GM11168 (cell line): Measurements from ENCODE around the gene MTAP.

Experiments
- in situ Hi-C: fragments of 300-500 bp; cut with MboI; formaldehyde crosslinking; loops from one replicate; pipeline ENCODE4 v1.12.0; 2022; ENCODE audit warnings: low sequenced_read_pairs; ENCODE audit not compliant: unreplicated experiment

Gene MTAP

GRCh38 chr9:21964925-21965385 lies 162.5 kb downstream of the MTAP start:
- in situ Hi-C loops = loop anchor here (10.0 kb wide), 1 partner anchor 70 kb away; no protein-coding TSS in a partner anchor

DNA sequence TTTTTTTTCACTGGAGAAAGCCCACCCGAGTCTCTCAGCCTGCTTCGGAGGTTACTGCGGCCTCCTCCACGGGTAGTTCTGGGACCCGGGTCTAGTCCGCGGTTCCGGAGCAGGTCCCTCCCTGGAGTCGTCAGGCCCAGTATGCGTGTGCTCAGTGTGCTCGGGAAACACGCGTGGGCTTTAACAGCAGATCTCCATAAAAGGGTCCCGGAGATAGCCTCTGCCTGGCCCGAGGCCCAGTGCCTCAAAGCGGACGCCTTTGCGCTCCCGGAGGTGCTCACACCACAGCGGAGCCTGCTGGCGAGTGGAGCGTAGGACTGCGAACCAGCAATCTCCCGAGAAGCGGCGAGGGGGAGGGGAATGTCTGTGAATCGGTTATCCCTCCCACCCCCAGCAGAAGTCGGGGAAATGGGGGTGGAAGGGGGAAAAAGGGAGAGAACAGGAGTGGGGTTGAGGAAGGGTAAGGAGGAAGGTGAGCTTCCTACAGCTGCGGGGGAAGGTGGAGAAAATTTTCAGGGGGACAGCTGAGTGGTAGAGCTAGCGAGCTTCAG lies 163.0 kb downstream of the MTAP start:
- in situ Hi-C loops = loop anchor here (10.0 kb wide), 1 partner anchor 69 kb away; no protein-coding TSS in a partner anchor

DNA sequence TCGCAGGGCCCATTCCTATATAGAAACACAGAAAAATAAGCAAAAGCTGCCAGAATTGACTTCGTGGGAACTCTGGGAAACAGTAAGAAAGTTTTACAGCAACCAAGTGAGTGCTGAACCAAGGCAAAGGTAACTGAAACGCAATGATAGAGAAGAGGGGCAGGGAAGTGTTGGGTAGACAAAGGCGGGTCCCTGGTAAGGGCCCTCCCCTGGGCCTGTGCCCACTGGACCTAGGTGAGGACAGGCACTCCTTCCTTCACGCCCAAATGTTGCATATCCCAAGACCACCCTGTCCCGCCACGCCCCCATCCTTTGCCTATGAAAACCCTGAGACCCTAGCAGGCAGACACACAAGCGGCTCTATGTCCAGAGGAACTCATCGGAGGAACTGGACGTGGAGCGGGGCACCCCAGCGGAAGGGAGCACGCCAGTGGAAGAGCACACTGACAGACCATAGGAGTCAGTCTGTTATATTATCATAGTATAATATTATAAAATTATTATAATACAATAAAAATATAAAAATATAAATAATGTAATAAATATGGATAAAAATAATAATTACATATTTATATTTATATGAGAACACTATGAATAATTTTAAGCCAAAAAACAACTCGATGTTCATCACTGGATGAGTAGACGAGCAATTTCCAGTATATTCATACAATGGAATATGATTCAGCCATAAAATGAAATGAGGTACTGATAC lies 163.9 kb downstream of the MTAP start:
- in situ Hi-C loops = loop anchor here (10.0 kb wide), 1 partner anchor 69 kb away; no protein-coding TSS in a partner anchor

DNA sequence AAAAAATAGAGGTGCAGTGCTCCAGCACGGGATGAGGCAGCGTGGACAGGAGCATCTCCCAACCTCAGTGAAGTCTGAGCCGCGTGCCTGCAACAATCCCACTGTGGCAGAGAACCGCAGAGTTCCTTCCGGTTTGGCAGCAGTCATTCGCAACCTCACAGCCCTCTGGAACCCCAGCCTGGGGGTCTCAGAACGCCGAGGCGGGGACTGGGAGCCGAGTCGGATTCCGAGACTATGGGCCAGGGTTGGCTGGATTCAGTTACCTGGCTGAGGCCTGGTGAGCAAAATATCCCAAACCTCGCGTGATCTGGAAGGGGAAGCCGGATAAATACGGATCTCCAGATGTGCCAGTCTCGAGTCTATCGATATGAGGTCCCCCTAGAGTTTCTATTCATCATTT lies 164.7 kb downstream of the MTAP start:
- in situ Hi-C loops = loop anchor here (10.0 kb wide), 1 partner anchor 68 kb away; no protein-coding TSS in a partner anchor

DNA sequence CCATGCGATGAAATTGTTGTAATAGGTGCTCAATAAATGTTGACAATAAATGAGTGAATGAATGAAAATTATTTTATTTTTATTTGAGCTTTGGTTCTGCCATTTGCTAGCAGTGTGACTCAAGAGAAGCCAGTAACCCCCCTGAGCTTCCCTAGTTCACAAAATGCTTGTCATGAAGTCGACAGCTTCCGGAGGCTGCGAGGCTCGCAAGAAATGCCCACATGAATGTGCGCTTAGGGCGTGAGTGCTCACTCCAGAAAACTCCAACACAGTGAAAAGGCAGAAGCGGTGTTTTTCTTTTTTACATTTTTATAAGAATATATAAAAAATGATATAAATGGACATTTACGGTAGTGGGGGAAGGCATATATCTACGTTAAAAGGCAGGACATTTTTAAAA lies 165.3 kb downstream of the MTAP start:
- in situ Hi-C loops = loop anchor here (10.0 kb wide), 1 partner anchor 67 kb away; no protein-coding TSS in a partner anchor

DNA sequence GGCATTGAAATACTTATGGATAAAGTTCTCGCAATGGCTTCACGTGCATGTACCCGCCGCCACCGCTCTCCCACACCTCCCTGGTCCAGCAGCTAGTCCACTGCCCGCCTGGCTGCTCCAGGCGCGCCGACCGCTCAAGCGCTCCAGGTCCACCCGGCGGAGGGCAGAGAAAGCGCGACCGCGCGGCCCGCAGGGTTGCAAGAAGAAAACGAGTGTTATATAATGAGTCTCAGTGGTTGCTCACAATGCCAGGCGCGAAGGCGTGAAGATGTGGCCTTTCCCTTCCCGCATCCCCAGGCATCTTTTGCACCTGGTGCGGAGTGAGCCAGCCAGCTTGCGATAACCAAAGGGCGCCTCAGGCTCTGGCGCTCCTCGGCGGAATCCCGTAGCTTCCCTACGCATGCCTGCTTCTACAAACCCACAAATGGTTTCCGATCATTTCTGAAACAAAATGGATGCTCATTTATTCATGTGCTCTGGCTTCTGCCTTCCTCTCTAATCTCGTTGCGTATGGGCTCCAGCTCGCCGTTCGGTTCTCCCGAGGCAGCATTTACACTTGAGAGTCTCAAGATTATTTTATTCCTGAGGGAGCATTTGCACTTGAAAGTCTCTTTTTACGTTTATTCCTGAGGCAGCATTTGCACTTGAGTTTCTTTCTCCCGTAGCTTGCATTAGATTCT lies 166.0 kb downstream of the MTAP start:
- in situ Hi-C loops = loop anchor here (10.0 kb wide), 1 partner anchor 66 kb away; no protein-coding TSS in a partner anchor

- in situ Hi-C loops = loop anchor here (10.0 kb wide), 1 partner anchor 66 kb away; no protein-coding TSS in a partner anchor
Observed at GRCh38 chr9:21969011-21969940, 166.8 kb downstream of the MTAP start.

DNA sequence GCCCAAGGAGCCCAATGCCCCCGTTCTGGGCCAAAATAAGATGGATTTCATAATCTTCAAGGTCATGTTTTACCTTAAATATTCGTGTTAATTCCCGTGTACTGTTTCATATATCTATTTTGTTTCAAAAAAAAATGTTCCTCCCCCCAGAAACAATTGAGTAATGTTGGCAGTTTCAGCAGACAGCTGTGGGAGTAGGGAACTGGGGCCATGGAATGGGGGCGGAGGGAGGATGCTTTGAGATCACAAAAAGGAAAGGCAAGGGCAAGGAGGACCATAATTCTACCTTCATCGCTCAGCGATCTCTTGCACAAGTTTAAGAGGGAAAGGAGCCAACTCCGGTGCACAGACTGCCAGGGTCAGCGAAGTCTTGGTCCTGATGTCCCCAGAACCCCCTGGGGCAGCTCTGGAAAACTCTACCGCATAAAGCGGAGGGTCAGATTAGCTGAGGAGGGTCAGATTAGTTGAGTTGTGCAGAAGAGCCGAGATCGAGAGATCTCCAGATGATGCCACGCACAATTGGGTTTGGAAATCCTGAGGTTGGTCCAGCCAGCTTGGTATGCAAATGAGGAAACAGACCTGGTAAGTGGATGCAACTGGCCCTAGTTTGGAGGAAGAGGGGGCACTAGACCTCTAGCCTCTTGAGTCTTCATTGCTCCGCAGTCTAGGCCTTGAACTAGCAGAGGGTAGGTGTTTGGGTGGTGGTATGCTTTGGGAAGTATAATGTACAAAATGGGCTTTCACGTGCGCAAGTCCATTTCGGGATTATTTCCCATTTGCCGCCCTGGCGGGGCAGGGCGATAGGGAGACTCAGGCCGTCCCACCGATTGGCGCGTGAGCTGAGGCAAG lies 167.7 kb downstream of the MTAP start:
- in situ Hi-C loops = loop anchor here (10.0 kb wide), 1 partner anchor 65 kb away; no protein-coding TSS in a partner anchor

- in situ Hi-C loops = no loop called here
Observed at GRCh38 chr9:21970800-21971640, 168.6 kb downstream of the MTAP start.

DNA sequence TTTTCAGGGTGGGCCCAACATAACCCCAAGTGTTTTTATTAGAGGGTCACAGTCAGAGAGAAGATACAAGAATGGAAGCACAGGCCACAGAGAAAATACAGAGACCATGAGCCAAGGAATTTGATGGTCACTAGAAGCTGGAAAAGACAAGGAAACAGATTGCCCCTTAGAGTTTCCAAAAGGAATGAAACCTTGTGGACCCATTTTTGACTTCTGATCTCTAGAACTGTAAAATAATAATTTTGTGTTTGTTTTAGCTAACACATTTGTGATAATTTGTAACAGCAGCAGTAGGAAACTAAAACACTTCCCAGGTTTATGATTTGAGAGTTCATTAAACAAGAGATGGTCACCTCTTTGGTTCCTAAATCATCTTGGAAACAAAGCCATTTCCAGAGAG lies 169.9 kb downstream of the MTAP start:
- in situ Hi-C loops = no loop called here

- in situ Hi-C loops = no loop called here
Observed at GRCh38 chr9:21974343-21974721, 171.9 kb downstream of the MTAP start.

GRCh38 chr9:21974722-21975409 lies 172.4 kb downstream of the MTAP start:
- in situ Hi-C loops = no loop called here

DNA sequence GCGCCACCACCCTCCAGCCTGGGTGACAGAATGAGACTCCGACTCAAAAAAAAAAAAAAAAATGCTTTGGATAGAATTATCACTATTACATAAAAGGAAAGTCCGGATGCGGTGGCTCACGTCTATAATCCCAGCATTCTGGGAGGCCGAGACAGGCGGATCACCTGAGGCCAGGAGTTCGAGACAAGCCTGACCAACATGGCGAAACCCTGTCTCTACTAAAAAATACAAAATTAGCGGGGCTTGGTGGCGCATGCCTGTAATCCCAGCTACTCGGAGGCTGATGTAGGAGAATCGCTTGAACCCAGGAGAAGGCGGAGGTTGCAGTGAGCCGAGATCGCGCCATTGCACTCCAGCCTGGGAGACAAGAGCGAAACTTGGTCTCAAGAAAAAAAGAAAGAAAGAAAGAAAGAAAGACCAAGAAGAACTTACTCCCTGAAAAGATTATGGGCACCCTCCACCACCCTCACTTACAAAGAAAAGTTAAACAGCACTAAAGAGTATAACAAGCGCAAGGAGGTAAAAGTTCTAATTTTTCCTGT lies 174.0 kb downstream of the MTAP start:
- in situ Hi-C loops = no loop called here

DNA sequence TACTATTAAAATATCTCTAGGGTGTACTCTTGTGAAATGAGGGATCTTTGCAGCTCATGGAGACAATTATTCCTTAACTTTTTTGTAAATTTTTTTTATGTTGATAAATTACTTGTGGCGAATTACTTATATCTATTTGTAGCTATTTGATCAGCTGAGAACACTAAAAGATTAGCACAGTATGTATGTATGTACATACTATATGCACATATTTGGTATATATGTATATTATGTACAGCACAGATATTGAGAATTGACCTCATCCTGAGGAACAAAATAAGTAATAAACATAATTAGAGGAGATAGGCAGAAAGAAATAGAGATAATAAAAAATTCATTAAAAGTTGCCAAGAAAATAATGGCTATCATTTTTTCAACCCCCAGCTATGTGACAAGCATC lies 180.0 kb downstream of the MTAP start:
- in situ Hi-C loops = no loop called here

GRCh38 chr9:21982861-21983560 lies 180.6 kb downstream of the MTAP start:
- in situ Hi-C loops = no loop called here

DNA sequence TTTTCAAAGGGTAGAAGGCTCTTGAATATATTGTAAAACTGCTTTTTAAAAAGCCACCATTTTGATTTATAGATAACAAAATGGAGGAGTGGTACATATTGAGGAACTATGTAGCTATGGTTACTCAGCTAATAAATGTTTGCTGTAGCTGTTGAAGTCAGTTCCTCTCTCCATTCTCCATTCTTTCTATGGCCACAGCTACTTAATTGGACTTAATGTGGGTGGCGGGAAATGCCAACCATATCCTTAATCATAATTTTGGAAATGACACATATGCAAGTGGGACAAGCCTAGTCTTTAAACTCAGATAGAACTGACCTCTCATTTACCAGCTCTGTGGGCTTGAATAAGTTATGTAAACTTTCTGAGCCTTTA lies 181.1 kb downstream of the MTAP start:
- in situ Hi-C loops = no loop called here

DNA sequence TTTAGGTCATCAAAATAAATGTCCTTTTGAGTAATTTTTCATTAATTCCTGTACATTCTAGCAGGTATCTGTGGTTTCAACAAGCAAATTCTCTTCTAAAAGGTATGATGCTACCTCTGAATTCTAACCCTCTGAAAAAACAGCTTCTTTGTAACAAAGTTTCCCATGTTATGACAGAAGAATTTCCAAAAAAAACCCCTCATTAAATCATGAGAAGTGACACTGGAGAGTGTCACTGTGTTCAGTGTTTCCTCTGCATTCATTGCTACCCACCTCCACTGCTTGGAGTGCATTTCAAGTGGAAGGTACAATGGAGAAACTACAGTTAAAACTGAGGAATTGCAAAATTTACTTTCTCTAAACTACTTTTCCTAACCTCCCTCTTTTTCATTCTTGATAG lies 181.7 kb downstream of the MTAP start:
- in situ Hi-C loops = no loop called here
